Fibroblast of skin of right biceps (primary cell): ENCODE results near the gene USH2A.
A peak's percentile ranks its signal among the peaks of the same experiment; 100 is the strongest.

Source experiments
- DNase-seq: peaks from one replicate; pipeline ENCODE4 v3.0.0-alpha.2; 2013

USH2A gene

DNA sequence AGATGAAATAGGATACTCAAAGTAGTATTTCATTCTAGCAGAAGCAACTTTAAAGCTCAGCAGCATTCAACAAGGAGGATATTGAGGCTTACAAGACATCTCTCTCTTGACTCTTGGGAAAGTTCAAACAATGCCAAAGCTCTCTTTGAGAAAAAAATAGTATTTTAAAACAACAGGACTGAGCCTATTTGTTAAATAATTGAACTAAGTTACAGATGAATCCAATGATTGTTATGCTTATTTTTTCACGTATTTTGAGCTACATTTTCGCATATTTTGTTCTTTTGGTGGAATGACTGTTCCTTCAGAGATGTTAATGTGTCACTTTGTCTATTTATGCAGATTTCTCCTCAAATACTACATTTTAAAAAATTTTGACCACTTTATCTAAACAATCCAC, 655.5 kb downstream of the USH2A start:
- DNase-seq = no peak

DNA sequence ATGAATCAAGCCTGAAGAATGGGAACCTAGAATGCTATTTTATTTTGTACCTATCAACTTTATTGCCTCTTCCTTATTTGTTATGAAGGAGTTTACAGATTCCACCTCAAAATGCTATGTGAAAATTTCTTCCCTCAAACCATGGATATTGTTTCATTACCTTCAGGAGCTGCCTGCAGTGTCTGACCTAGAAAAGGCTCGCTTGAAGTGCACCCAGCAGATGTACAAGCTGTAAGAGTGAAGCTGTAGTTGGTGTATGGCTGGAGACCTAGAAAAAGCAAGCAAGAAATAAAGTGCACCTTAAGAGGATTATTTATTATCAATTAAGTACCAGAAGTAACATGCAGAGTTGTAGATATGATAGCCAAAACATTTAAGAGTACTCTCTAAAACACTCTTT, 656.7 kb downstream of the USH2A start:
- DNase-seq = no peak

DNA sequence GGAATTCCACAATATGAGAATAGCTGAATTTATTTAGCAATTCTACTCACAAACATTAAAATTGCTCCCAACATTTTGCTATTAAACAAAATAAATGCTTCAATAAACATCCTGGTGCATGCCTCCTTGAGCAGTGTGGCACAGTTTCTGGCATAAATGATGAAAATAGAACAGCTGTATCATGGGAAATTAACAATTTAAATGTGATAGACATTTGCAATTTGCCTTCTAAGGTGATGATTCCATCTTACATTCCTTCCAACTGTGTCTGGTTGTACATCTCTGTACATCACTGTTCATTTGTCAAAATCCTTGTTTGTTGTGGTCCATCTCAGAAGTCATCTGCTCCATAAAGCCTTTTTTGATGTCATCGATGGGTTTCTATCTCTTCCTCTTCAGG, 657.4 kb downstream of the USH2A start:
- no peak for DNase-seq

DNA sequence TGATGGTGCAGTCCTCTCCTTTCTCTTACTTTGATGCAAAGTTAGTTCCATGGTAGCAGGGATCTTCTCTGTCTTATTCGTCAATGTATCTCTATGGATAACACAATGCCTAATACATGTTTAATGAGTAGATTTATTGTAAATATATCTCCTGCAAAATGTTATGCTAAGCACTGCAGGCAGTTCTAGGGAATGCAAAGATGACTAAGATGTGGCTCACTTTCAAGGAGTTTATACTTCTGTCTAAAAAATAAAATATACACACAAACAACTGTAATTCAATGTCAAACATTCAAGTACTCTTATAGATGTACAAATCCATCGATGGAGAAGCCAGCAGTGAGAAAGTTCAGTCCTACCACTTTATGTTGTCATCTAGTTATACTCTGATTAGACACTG, 661.8 kb downstream of the USH2A start:
- DNase-seq = no peak

DNA sequence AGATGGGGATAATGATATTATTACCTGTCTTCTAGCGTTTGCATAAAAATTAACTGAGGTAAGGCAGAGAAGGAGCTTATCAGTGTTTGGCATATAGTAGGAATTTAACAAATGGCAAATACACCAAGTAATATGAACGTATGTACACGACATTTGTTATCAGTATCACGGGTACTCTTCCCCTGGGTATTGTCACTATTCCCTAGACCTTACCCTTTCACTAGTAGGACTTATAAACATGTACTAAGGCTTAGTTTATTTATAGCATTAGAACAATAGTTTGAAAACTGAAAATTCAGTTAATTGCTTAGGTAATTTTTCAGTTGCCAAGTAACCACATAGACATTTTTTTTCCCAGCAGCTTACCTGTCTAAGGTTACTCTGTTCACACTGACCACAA, 669.1 kb downstream of the USH2A start:
- DNase-seq = no peak

DNA sequence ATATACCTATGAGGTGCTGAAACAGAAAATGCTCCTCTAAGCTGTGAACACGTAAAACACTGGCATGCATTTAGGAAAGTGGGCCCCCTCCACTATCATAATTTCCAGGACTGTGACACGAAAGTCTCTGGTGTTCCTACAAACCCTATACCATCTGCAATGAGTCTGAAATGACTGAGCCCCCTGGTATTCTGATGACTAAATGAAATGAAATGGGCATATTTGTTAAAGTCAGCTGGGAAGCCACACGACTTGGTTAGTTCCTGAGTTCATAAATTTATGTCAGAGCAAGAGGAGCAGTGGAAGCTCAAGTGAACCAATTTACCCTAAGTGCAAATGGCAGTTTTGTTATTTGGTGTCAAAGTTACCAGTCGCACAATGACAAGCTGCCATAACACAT, 673.8 kb downstream of the USH2A start:
- peak; percentile 92 for DNase-seq

DNA sequence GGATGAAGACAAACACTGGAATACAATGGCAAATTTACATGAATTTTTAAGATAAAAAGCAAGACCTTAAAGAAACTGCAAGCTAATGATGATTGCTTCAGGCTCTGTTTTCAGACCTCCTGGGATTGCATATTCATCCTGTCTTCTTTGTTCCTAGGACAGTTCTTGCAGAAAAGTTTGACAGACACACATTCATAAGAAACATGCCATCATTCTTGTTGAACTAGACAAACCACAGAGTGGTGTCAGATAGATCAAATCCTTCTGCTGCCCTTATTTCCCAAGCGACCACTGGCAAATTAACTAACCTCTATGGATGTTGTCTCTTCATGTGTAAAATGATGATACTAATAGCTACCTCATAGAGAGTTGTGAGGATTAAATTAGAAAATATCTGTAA, 674.8 kb downstream of the USH2A start:
- DNase-seq = peak; percentile 38

DNA sequence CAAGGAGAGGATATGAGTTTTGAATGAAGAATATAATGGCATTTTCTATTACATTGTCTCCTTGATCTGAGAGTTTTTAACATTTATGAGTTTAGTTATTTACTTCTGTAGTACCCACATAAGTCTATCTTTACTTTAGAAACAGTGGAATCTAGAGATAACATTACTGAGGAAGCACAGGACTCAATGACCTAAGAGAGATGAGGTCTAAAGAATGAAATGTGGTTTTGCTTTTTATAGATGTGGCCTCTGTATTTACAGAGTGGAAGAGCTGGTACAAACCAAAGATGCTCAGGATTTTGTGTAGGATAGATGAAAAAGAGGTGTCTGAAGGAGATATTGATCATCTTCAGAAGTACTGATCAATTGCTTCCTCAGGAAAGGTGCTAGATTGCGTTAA, 678.8 kb downstream of the USH2A start:
- peak; percentile 33 for DNase-seq

DNA sequence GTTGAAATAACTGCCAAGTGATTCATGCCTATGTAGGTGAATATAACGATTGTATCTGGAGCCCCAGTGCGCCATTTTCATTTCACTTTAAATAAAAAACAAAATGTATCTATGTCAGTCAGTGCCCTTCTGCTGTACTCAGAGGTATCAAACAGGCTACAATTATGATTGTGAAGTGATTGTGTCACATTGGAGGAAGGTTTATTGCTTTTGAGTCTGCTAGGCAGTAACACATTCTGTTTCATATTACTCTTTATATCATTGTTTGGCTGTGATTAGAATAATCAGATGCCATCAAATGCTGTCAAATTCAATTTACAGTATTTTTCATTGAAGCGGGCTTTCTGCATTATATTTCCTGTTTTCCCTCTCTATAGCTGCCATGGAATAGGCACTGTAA, 684.2 kb downstream of the USH2A start:
- no peak for DNase-seq

DNA sequence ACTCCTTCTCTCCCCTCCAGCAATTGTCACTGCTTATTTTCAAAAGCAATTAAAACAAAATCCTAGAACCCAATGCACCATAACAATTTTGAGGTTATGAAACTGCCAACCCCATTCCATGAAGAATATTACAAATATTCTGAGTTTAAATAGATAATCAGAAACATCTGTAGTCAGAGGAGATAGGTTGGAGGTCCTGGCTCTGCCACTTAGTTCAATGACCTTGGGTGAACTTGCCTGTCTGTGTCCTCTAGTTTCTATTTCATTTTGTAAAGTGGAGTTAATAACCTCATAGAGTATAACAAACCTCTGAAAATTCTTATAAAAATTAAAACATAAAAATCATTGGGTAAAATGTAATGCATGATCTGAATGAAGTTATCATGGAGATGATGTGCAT, 691.5 kb downstream of the USH2A start:
- DNase-seq = peak; percentile 23

DNA sequence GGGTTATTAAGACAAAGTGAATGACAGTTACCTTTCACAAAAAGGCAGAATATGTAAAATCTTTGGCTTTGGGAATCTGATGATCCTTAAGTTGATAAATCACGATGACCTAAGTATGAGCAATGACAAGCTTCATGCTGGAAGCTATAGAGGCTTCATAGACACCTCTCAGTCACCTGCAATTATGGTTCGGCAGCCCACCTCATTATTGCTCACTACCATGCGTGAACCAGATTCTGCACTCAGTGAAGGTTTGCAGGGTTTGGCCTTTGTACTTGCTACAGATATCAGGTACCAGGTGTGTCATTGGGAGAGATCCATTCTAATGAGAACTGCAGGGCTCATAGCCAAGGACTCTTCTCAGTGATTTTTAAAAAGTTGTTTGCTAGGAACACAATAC, 692.6 kb downstream of the USH2A start:
- DNase-seq = no peak

DNA sequence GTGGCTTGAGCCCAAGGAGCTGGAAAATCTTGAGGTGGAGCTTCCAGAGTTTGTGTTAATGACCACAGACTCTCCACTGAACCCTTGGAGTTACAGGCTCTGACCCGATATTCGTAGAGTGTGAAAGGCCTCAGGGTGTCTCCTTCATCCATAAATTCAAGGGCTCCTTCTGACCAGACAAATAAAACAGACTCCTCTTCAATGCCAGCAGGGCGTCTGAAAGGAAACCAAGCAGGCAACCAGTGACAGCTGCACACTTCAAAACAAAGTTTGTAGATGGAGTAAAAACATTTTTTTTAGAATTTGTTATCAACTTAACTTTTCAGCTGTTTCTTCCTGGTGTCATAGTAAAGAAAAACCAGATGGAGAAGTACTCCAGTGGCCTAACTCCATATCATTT, 695.1 kb downstream of the USH2A start:
- DNase-seq = no peak

DNA sequence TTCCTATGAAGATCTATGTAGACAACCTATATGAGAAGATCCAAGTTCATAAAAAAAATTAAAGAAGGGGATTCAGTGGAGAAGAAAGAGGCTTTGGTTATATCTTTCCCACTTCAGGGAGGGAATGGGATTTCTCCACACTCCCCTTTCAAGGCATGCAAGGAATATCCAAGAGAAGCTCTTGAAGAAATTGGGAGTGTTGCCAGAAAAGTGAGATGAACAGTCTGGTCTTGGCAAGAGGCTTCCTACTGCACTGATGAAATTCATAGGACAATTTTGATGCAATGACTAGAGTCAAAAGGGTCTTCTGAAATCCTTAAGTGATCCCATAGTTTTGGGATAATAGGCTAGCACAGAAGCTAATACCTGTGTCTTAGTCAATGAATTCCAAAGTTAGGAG, 703.1 kb downstream of the USH2A start:
- DNase-seq = peak; percentile 56

DNA sequence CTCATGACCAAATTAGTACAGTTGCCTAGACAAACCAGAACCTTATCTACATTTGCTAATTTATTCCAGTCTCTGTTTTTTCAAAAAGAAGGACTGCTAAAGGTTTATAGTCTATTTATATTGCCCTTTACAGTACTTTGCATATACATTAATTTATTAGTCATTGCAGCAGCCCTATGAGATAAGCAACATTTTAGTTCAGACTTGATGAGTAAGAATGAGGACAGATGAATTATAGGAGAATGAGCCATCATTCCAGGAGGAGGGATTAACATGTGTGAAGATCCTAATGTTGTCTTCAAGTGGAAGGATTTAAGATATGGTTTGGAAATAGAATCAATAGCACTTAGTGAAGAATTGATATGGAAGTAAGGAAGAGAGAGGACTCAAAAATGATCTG, 703.7 kb downstream of the USH2A start:
- DNase-seq = peak; percentile 84

DNA sequence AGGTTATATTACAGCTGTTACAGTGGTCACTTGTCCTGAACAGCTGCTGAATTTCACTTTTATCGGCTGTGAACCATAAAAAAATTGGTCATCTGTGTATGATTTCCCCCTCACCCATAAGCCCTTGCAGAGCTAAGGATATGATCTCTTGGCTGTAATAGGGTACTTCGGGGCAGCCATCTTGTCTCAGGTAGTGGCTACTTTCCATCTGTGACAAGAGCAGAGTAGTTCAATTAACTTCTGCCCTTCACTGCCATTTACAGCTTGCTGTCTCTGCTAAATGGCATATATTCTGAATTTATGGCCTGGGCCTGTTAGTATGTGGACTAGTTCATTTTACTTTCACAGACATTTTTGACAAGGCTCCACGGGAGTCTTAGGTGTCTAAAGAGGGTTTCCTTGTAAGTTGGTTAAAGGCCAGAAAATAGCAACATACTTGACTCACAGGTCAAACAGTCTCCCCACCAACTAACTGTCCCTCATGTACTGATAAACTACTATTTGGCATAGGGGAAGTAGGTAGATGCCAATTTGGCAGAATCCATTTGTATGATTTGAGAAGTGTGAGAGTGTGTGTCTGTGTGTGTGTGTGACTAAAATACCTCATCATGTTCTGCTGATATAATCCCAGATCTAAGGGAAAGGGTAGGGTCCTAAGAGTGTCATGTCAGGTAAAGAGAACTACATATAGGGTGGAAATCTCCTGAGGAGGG, 704.5 kb downstream of the USH2A start:
- DNase-seq = peak; percentile 12

DNA sequence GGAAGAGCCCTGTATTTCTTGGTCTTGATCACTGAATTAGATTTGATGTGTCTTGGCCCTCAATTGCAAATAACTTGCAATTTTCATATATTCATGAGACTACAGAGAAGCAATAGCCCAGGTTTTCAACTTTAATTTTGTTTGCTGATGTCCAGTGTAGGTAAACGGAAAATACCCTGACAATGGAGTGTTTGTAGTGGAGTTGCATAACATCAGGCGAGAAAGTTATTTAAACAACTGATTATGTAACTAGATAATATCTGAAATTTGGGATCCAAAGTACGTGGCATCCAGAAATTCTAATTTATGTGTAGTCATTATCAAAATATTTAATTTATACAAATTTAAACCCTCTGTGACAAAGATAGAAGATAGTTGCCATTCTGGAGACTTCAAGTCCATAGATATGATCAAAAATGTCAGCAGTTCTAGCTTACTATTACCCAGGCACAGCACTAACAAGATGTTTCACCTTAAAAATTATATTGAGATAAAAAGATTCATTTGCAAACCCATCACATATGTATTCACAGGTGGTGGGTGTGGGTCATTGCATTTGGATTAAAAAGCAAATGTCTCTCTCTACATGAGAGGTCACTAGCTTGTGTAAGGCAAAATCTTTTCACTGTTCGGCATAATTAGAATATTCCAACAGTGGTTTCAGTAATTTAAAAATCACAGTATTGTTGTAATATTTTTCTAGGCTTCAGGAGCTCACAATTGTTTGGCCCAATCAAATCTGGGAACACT, 705.4 kb downstream of the USH2A start:
- DNase-seq = no peak

DNA sequence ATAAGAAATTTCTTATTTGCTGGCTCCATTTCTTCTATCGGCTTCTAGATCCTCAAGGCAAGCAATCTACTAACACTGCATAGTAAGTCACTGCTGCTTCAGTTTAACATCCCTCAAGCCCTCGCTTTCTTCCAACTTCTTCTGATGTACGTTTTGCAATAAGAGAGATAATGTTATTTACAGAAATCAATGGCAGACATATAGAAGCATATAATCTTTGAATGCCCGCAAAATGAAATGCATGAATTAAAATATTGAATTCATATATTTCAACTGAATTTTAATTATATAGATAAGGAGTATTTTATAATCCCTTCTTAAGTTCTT, 712.4 kb downstream of the USH2A start:
- no peak for DNase-seq

DNA sequence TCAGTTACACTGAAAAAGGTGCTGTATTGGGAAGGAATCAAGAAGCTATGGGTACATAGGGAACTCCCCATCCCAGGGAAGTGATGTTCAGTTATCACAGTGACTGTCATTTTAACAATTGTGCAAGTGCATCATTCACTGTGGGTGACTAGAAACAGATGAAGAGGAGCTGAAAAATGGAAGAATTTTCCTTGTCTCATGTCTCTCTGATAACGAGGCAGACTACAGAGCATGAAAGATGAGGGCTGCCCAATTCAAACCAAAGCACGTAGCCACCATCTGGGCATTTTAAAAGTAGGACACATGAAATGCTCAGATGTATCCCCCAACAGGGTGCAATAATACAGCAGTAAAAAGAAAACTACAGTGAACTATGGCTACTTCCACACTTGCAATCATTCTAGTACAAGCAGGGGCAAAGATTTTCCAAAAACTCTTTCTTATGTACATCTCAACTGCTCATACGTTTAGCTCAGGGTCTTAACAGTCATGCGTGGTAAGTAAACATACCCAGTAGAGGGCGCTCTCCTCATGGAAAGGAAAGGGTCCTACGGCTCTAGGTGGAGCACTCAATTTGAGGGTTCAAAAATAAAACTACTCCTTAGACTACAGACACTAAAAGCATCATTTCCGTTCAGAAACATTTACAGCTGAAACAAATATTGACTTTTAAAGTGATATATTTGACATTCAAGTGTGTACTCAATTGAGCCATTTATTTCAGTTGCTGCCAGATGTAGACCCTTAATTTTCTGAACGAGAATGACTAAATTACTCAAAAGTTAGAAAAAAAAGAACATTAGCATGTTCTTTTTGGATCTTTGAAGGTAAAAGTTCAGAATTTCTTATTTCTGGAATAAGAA, 713.0 kb downstream of the USH2A start:
- DNase-seq = peak; percentile 71

DNA sequence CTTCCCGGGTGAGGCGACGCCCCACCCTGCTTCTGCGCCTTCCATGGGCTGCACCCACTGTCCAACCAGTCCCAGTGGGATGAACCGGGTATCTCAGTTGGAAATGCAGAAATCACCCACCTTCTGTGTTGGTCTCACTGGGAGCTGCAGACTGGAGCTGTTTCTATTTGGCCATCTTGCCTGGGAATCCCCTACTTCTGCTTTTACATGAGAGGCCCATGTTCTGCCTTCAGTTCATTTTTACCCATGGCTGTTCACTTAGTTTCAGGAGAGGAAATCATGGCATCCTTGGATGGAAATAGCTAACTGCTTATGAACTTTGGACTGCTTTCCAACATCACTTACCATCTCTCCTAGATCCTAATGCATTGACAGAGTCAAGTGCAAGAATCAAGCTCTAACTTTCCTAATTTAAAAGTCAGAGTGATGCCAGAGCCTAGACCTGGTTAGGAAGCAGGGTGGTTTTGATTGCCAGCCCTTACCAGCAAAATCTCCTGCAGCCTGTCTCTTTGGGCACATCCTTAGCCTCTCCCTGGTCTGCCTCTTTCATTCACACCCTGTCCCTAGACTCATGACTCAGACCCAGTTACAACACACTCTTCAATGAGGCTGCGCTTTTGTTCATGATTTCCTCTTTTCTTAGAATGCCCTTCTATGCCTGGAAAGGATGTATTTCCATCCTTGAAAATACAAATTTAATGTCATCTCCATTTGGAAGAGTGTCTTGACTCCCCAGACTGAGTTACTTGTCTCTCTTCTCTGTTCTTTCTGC, 719.0 kb downstream of the USH2A start:
- peak; percentile 33 for DNase-seq

DNA sequence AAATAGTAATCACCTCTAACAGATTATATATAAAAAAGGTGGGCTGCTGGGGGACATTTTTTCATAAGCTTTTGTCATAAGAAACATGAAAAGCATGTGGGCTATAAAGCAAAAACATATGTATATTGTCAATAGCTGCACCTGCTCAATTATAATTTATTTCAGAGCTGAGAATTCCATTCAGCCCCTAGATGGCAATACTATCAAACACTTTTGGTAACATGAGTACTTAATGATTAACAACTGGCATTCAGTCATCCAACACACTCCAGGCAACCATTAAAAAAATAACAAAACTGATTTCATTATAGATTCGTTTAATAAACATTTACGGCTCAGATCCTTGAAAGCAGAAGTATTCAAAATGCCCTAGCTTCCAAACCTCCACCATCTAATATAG, 741.0 kb downstream of the USH2A start:
- DNase-seq = peak; percentile 23

DNA sequence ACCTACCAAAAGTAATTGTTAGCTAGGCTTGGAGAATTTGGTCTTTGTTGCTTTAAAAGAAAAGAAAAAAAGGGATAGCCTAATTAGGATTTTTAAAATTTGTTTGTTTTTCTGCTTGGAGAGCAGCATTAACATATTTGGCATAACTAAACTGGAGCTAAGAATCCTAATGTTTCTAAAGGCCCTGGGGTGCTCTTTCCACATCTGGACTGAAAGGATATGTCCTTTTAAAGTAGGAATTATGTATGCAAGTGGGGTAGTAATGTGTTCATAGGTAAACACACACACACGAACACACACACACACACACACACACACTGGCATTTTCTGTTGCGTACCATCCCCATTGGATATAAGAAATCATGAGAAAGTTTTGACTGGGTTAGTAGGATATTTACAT, 742.2 kb downstream of the USH2A start:
- no peak for DNase-seq

DNA sequence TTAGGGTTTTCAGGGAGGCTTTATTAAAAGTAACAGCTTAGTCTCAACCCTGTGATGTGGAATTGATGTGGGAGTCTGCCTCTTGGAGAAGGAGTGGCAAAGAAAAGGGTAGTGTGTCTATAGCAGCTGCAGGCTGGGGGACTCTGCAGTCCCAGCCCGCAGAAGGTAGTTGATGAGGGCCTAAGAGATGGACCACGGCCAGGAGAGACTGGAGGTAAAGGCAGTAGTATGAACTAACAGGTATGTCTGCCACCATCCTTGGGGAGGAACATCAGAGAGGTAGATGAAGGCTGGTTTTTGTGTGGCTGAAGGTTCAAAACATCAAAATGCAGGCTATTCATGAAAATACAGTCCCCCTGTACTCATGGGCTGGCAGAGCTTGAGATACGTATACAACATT, 744.0 kb downstream of the USH2A start:
- no peak for DNase-seq

DNA sequence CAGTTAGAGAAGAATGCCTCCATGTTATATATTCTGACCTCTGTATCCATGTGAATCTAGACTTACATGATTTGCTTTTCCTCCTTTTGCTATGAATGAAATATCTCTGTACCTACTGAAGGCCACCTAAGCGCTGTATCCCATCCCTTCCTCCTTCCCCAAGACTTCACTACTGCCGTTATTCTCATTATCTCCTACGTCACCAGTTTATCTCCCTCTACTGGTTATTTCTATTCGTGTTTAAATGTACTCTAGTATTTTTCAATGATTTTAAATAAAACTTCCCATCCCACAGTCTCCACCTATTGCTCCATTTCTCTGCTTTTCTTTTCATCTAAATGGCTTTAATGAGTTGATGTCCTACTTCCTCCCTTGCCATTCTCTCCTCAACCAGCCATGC, 746.1 kb downstream of the USH2A start:
- DNase-seq = no peak
